Neuronal stem cell (in vitro differentiated cells): ENCODE data around the gene HERC3.

Experiments used
- DNase-seq: peaks from one replicate; pipeline ENCODE4 v3.0.0-alpha.2; 2013; ENCODE audit warnings: low spot score
- H2AFZ ChIP-seq: one replicate; pipeline ENCODE4 v1.6.1; 2013; ENCODE audit warnings: mild to moderate bottlenecking, low read length, inconsistent platforms
- H2AK5ac ChIP-seq: 2 replicates; pipeline ENCODE4 v1.6.1; 2013; ENCODE audit warnings: low read depth, mild to moderate bottlenecking, inconsistent platforms, low read length, moderate library complexity, mixed read lengths
- H2BK120ac ChIP-seq: 2 replicates; pipeline ENCODE4 v1.6.1; 2013; ENCODE audit warnings: low read depth, mild to moderate bottlenecking, inconsistent platforms, low read length, moderate library complexity, mixed read lengths
- H2BK12ac ChIP-seq: one replicate; pipeline ENCODE4 v1.6.1; 2013; ENCODE audit warnings: low read length, inconsistent platforms
- H2BK15ac ChIP-seq: 2 replicates; pipeline ENCODE4 v1.6.1; 2013; ENCODE audit warnings: mild to moderate bottlenecking, low read length, inconsistent platforms, mixed read lengths
- H2BK5ac ChIP-seq: one replicate; pipeline ENCODE4 v1.6.1; 2013; ENCODE audit warnings: inconsistent platforms, mild to moderate bottlenecking, low read length, moderate library complexity
- H3K14ac ChIP-seq: one replicate; pipeline ENCODE4 v1.6.1; 2013; ENCODE audit warnings: low read length, inconsistent platforms
- H3K18ac ChIP-seq: 2 replicates; pipeline ENCODE4 v1.6.1; 2013; ENCODE audit warnings: low read length, inconsistent platforms
- H3K23ac ChIP-seq: 2 replicates; pipeline ENCODE4 v1.6.1; 2013; ENCODE audit warnings: low read depth, mild to moderate bottlenecking, mixed read lengths, low read length, inconsistent platforms; ENCODE audit not compliant: poor library complexity
- H3K27ac ChIP-seq: replicated peaks from 3 replicates; pipeline ENCODE4 v1.5.1; 2013; ENCODE audit warnings: low read length, inconsistent platforms
- H3K27me3 ChIP-seq, 3 experiments: 2 replicates each; pipeline ENCODE4 v1.6.1; 2013; ENCODE audit warnings: low read length in 3 of 3, mild to moderate bottlenecking in 2 of 3, inconsistent platforms in 1 of 3, low read depth in 1 of 3, mixed read lengths in 1 of 3, moderate library complexity in 1 of 3; ENCODE audit not compliant: control insufficient read depth in 3 of 3, insufficient read depth in 3 of 3
- H3K36me3 ChIP-seq, 2 donors: replicated peaks in 1 of 2; 2 replicates each; pipeline ENCODE4 v1.6.1; 2013; ENCODE audit warnings: low read length in 2 of 2; ENCODE audit not compliant: control insufficient read depth in 2 of 2, insufficient read depth in 2 of 2
- H3K4ac ChIP-seq: 2 replicates; pipeline ENCODE4 v1.6.1; 2013; ENCODE audit warnings: inconsistent platforms, mild to moderate bottlenecking, low read length, moderate library complexity
- H3K4me1 ChIP-seq, 2 donors: 1 replicate in 1 of 2; 2 replicates in 1 of 2; pipeline ENCODE4 v1.6.1; 2013; ENCODE audit warnings: low read length in 2 of 2, low read depth in 1 of 2; ENCODE audit not compliant: control insufficient read depth in 2 of 2, insufficient read depth in 1 of 2
- H3K4me2 ChIP-seq: one replicate; pipeline ENCODE4 v1.6.1; 2013; ENCODE audit warnings: mild to moderate bottlenecking, low read length, inconsistent platforms; ENCODE audit not compliant: insufficient read depth, poor library complexity, severe bottlenecking
- H3K4me3 ChIP-seq, 2 donors: 2 replicates each; pipeline ENCODE4 v1.5.1; 2013; ENCODE audit warnings: low read length in 2 of 2, mild to moderate bottlenecking in 2 of 2, inconsistent platforms in 1 of 2, moderate library complexity in 1 of 2
- H3K79me1 ChIP-seq: one replicate; pipeline ENCODE4 v1.6.1; 2013; ENCODE audit warnings: low read depth, mild to moderate bottlenecking, inconsistent platforms, low read length, moderate library complexity
- H3K9ac ChIP-seq: one replicate; pipeline ENCODE4 v1.6.1; 2013; ENCODE audit warnings: mild to moderate bottlenecking, low read depth, low read length, inconsistent platforms; ENCODE audit not compliant: poor library complexity
- H3K9me3 ChIP-seq, 2 donors: replicated peaks in 1 of 2; 2 replicates each; pipeline versions ENCODE3 to v1.6.1; 2013; ENCODE audit warnings: low read length in 2 of 2, mild to moderate bottlenecking in 2 of 2, inconsistent platforms in 1 of 2, low read depth in 1 of 2, mixed read lengths in 1 of 2, moderate library complexity in 1 of 2; ENCODE audit not compliant: control insufficient read depth in 2 of 2, insufficient read depth in 1 of 2
- H4K8ac ChIP-seq: one replicate; pipeline ENCODE4 v1.6.1; 2013; ENCODE audit warnings: low read depth, mild to moderate bottlenecking, inconsistent platforms, low read length, moderate library complexity
- H4K91ac ChIP-seq: one replicate; pipeline ENCODE4 v1.6.1; 2013; ENCODE audit warnings: low read length, low read depth, mild to moderate bottlenecking, inconsistent platforms; ENCODE audit not compliant: poor library complexity
- WGBS, 2 donors: extraction: QIAGEN DNeasy Blood & Tissue Kit; methylation state at CpG; one replicate each; pipeline ENCODE4 v1.1.7; 2013; ENCODE audit warnings: missing lambda C conversion rate in 2 of 2, mixed read lengths in 1 of 2; ENCODE audit not compliant: insufficient read length in 2 of 2, insufficient replicate concordance in 1 of 2; ENCODE audit errors: extremely low coverage in 2 of 2; 5-methylcytosine and 5-hydroxymethylcytosine counted together

Gene HERC3

DNA sequence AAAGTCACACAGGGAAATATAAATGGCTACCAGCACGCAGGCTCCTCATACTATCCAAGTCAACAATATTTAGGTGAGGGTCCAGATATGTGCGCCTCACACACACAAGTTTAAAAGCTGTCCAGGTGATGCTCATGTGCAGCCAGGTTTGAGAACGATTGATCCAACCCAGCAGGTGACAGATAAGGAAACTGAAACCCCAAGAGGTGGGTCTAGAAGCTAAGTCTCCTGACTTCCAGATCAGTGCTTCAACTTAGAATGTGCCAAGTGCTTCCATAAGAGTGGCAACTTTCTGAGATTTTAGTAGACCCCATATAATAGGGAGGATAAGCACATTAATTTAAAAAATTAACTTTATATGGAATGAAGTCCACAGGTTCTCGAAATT is 159.8 kb downstream of the HERC3 start:
- H4K8ac ChIP-seq: no peak overlapping the region
- WGBS, 2 donors: no CpG with 5 or more reads among the region's 4 CpGs

DNA sequence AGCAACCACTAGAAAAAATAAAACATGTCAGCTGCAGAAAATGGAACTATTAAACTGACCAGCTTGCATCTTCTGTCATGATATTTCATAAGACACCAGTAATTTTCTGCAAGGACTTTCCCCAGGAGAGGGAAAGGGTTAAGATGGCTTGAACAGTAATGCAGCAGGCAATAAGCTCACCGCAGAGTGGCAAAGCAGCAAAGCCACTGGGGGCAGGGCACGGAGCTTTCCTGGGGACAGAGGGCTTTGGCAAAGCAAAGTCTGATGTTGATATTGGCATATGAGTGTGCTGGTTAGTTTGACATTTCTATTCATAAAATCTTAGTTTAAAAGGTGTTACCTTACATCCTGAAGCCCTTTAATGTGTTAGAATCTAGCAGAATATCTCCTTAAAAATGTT is 160.5 kb downstream of the HERC3 start:
- H3K4ac ChIP-seq: no peak overlapping the region
- H2BK5ac ChIP-seq: no peak overlapping the region
- H3K4me1 ChIP-seq: peaks cover 0 to 2% of the 10 kb centered on the region in 2 donors
- H2BK12ac ChIP-seq: no peak overlapping the region
- H2AK5ac ChIP-seq: no peak overlapping the region
- DNase-seq: no peak
- no peak overlapping the region for H4K8ac ChIP-seq
- H3K9ac ChIP-seq: no peak overlapping the region
- no peak overlapping the region for H2BK15ac ChIP-seq
- H3K4me2 ChIP-seq: no peak overlapping the region
- no peak overlapping the region for H3K18ac ChIP-seq
- H2AFZ ChIP-seq: no peak overlapping the region
- H3K79me1 ChIP-seq: no peaks in the 10 kb centered on the region
- no peak overlapping the region for H3K23ac ChIP-seq
- no CpG with 5 or more reads among the region's 2 CpGs for WGBS, 2 donors
- no peak overlapping the region for H3K27ac ChIP-seq
- no peaks in the 10 kb centered on the region for H3K9me3 ChIP-seq
- H3K4me3 ChIP-seq: no peak overlapping the region
- no peak overlapping the region for H4K91ac ChIP-seq
- H3K36me3 ChIP-seq: peaks cover 15 to 27% of the 10 kb centered on the region in 2 donors
- no peaks in the 10 kb centered on the region for H3K27me3 ChIP-seq
- H3K14ac ChIP-seq: no peak overlapping the region
- no peak overlapping the region for H2BK120ac ChIP-seq

More for the DNA sequence above, 159.8 kb downstream of the HERC3 start:
- Histone ChIP-seq H2BK5ac (no peak overlapping the region), H2BK15ac (no peak overlapping the region), H3K9me3 (no peaks in the 10 kb centered on the region), H3K4me1 (no peaks in the 10 kb centered on the region), H2BK120ac (no peak overlapping the region), H3K4me2 (no peak overlapping the region), H2BK12ac (no peak overlapping the region), H2AK5ac (no peak overlapping the region), H3K23ac (no peak overlapping the region), H3K4me3 (no peak overlapping the region), H3K27me3 (no peaks in the 10 kb centered on the region), H3K4ac (no peak overlapping the region), H3K9ac (no peak overlapping the region), H3K79me1 (no peaks in the 10 kb centered on the region), H4K91ac (no peak overlapping the region), H3K36me3 (peaks cover 19 to 33% of the 10 kb centered on the region in 2 donors), H2AFZ (no peak overlapping the region), H3K14ac (no peak overlapping the region), H3K27ac (no peak overlapping the region), H3K18ac (no peak overlapping the region)
- DNase-seq: no peak

DNA sequence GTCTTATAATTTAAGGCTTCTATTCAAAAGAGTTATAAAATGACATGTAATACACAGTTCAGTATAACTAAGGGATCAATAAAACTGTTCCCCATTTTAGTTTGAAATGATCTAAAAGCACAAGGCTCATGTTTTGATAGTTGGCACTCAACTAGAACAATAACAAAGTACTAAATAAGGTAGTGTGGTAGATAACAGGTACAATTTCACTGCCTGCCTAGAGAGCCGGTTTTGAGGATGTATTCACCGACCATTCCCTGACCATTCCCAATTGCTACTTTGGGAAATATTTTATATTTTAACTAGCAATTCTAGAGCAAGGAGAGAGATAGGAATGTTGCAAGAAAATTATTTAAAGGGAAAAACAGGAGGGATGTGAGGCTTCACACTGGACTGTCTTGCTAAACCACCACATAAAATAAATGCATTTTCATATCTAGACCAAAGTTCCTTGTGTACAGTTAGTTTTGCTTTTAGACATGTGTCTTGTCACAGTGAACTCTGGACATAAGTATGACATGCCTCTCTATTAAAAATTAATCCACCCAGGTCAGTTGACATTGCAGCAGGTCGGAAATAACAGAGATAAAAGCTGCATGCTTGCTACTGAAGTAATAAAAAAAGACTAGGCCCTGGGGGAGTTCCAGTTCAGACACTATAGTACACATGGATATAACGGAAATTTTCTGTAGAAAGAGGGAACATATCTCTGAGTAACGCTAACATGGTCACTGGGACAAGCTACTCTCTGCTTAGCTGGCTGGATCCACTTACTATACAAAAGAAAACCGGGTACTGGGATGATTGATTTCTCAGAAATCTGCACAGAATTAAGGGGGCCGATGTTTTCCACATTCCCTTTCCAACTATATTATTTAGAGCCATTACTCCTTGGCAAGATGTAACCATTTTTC is 161.6 kb downstream of the HERC3 start:
- Histone ChIP-seq H4K8ac (no peak overlapping the region), H2AFZ (no peak overlapping the region), H2BK15ac (no peak overlapping the region), H3K9me3 (no peaks in the 10 kb centered on the region), H3K79me1 (no peaks in the 10 kb centered on the region), H3K36me3 (peaks cover 8 to 18% of the 10 kb centered on the region in 2 donors), H3K14ac (no peak overlapping the region), H2BK12ac (no peak overlapping the region), H4K91ac (no peak overlapping the region), H3K9ac (no peak overlapping the region), H3K18ac (no peak overlapping the region), H2AK5ac (no peak overlapping the region), H3K27me3 (no peaks in the 10 kb centered on the region), H3K4ac (no peak overlapping the region), H2BK5ac (no peak overlapping the region), H2BK120ac (no peak overlapping the region), H3K4me2 (no peak overlapping the region), H3K4me1 (peaks cover 4 to 7% of the 10 kb centered on the region in 2 donors), H3K23ac (no peak overlapping the region), H3K4me3 (no peak overlapping the region), H3K27ac (no peak overlapping the region)
- DNase-seq: no peak
- WGBS, 2 donors: no CpG with 5 or more reads among the region's 7 CpGs

DNA sequence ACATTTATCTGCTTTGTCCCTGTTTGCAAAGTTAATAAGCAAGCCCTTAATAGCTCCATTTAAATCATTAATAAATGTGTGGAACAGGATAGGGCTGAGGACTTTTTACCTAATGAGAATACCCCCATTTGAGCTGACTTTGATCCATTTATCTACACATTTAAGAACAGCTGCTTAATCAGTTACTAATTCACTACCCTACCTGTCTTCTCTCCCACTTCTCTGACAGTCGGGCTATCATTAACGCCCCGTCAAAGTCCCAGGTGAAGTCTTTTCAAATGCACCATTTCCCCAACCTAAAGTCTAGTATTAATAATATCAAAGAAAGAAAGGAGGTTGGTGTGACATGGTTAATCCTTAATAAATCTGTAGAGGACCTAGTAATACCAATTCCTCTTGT is 162.5 kb downstream of the HERC3 start:
- no peak overlapping the region for H4K91ac ChIP-seq
- no peak overlapping the region for H3K14ac ChIP-seq
- no peak overlapping the region for H2AFZ ChIP-seq
- no peak overlapping the region for H3K27ac ChIP-seq
- no peak overlapping the region for H2BK12ac ChIP-seq
- no peaks in the 10 kb centered on the region for H3K79me1 ChIP-seq
- H3K23ac ChIP-seq: no peak overlapping the region
- H2BK120ac ChIP-seq: no peak overlapping the region
- H3K18ac ChIP-seq: no peak overlapping the region
- H2BK5ac ChIP-seq: no peak overlapping the region
- H3K4ac ChIP-seq: no peak overlapping the region
- no CpG with 5 or more reads among the region's 3 CpGs for WGBS, 2 donors
- peaks cover 9 to 13% of the 10 kb centered on the region in 2 donors for H3K4me1 ChIP-seq
- no peaks in the 10 kb centered on the region for H3K9me3 ChIP-seq
- no peak overlapping the region for H2BK15ac ChIP-seq
- H4K8ac ChIP-seq: no peak overlapping the region
- no peak overlapping the region for H3K9ac ChIP-seq
- no peak for DNase-seq
- H2AK5ac ChIP-seq: no peak overlapping the region
- no peak overlapping the region for H3K4me2 ChIP-seq
- H3K36me3 ChIP-seq: peaks cover 2 to 9% of the 10 kb centered on the region in 2 donors
- no peaks in the 10 kb centered on the region for H3K27me3 ChIP-seq
- no peak overlapping the region for H3K4me3 ChIP-seq
